H1 (cell line): ENCODE measurements around the gene ENDOV. TPM values are rescaled to one million over a fixed set of nuclear protein-coding genes. Genes with fewer than 3 reads are reported as not detected.

ENCODE experiments used
- ASH2L ChIP-seq: fragments of 200-600, 300-600 bp; sonication (generic); IDR thresholded peaks from one replicate; pipeline ENCODE4 v1.7.1; 2017; ENCODE audit warnings: low read length
- CREB1 ChIP-seq: IDR thresholded peaks from 2 replicates; pipeline ENCODE4 v1.6.1; 2012; ENCODE audit warnings: inconsistent platforms
- GABPA ChIP-seq: IDR thresholded peaks from 2 replicates; pipeline ENCODE4 v1.6.1; 2011; ENCODE audit warnings: mild to moderate bottlenecking, low read length, moderate library complexity, borderline replicate concordance; ENCODE audit not compliant: insufficient read depth
- HDAC2 ChIP-seq, 2 experiments: fragments of 300-600 bp in 1 of 2; sonication (generic) in 1 of 2; IDR thresholded peaks; 2 replicates each; pipeline ENCODE4 v1.6.1; 2011 to 2012; ENCODE audit warnings: low read depth in 2 of 2, low read length in 2 of 2, mild to moderate bottlenecking in 2 of 2, moderate library complexity in 2 of 2, borderline replicate concordance in 1 of 2, inconsistent platforms in 1 of 2
- KDM4A ChIP-seq: IDR thresholded peaks from one replicate; pipeline ENCODE4 v1.7.1; 2012; ENCODE audit warnings: low read depth, mild to moderate bottlenecking, moderate library complexity, low read length, inconsistent platforms; ENCODE audit not compliant: severe bottlenecking
- KDM5A ChIP-seq: fragments of 200-600 bp; IDR thresholded peaks from 2 replicates; pipeline ENCODE4 v1.7.1; 2012; ENCODE audit warnings: mild to moderate bottlenecking, low read length, inconsistent platforms, mixed read lengths
- POLR2A ChIP-seq, 2 experiments: IDR thresholded peaks; 1 replicate in 1 of 2; 2 replicates in 1 of 2; pipeline ENCODE4 v1.6.1; 2011; ENCODE audit warnings: low read depth in 2 of 2, low read length in 2 of 2, mild to moderate bottlenecking in 2 of 2; ENCODE audit errors: control extremely low read depth in 1 of 2
- RBBP5 ChIP-seq: IDR thresholded peaks from 2 replicates; pipeline ENCODE4 v1.7.1; 2012; ENCODE audit warnings: low read depth, mild to moderate bottlenecking, inconsistent platforms, low read length, moderate library complexity, borderline replicate concordance
- RXRA ChIP-seq: IDR thresholded peaks from 2 replicates; pipeline ENCODE4 v1.6.1; 2011; ENCODE audit warnings: low read depth, mild to moderate bottlenecking, low read length, moderate library complexity; ENCODE audit not compliant: insufficient read depth
- SIN3A ChIP-seq, 2 experiments: IDR thresholded peaks in 1 of 2; conservative IDR thresholded peaks in 1 of 2; 2 replicates each; pipeline ENCODE4 v1.6.1; 2011 to 2012; ENCODE audit warnings: low read length in 2 of 2, improper control_type of control experiment in 1 of 2, low read depth in 1 of 2, mild to moderate bottlenecking in 1 of 2
- SP2 ChIP-seq: IDR thresholded peaks from 2 replicates; pipeline ENCODE4 v1.6.1; 2012; ENCODE audit warnings: mild to moderate bottlenecking, low read length, inconsistent platforms
- TAF1 ChIP-seq: IDR thresholded peaks from 2 replicates; pipeline ENCODE4 v1.6.1; 2011; ENCODE audit warnings: mild to moderate bottlenecking, low read depth, low read length
- polyA plus RNA-seq, 7 experiments: library from polyadenylated mRNA; depleted of rRNA in 3 of 7; stranded (reverse) in 5 of 7; unstranded in 2 of 7; fragments of >200 nt in 5 of 7; fragments of 200-250 nt in 2 of 7; gene quantifications; 1 replicate in 5 of 7; 2 replicates in 1 of 7; 4 replicates in 1 of 7; pipeline versions ENCODE4 v1.2.1 to v1.2.3, GENCODE V29; 2011 to 2013; ENCODE audit warnings: missing spikeins in 2 of 7, mixed read lengths in 2 of 7
- total RNA-seq: library from RNA; stranded (reverse); fragmentation: NEBNext Ultra II Directional; extraction: Animal tissue kit (Norgen Biotek cat#: 25700); gene quantifications from 2 replicates; pipeline ENCODE4 v1.2.1, GENCODE V29; 2021

ENDOV gene
- total and polyA plus RNA-seq, 2 of the 8 experiments (the other 6 are each of a cell fraction or from before 2014, with no cell fraction given), result 10.6 to 13.3 TPM

DNA sequence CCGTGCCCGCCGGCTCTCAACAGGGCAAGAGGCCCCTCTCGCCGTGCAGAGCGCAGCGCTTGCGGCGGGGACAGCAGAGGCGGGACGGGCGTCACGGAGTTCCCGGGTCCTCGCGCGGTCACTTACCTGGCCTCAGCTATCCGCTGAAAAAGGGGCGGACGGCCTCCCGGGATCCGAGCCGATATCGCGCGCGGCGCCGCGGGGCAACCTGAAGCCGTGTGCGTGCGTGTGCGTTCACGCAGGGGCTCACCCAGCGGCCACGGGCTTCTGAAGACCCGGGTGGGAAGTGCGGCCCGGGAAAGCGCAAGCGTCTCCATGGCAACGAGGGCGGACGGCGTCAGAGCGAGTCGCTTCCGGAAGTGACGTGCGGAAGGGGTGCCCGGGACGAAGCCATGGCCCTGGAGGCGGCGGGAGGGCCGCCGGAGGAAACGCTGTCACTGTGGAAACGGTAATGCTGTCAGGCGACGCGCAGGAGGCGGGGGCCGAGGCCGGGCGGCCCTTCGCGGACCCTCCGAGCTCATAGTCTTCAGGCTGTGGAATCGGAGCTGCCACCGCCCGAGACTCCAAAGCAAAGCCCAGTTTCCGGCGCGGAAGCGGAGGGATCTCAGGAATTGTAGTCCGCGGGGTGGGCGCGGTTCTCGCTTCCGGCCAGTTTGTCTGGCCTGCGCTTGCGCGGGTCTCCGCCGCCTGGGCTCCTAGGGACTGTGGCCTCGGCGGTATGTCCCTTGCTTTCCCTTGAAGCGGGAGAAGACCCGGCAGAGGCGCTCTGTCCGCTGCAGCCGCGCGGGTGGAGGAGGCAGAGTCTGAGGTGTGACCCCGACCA lies at the start of gene ENDOV (continued):
- no peak for TF ChIP-seq HDAC2 (IDR thresholded peaks at IDR 0.05; ENCODE audit: borderline replicate concordance in 1 of 2, low read depth in 2 of 2, low read length in 2 of 2)
- no peak for TF ChIP-seq RXRA
- peak in 1 of 2 experiments; percentile 55; a peak in 1 of 3 replicates for TF ChIP-seq POLR2A (IDR thresholded peaks at IDR 0.05; ENCODE audit: control extremely low read depth in 1 of 2, low read depth in 2 of 2, low read length in 2 of 2)
- peak; percentile 89 for TF ChIP-seq GABPA
- peak; percentile 95 for TF ChIP-seq KDM4A
- TF ChIP-seq CREB1, result peak; percentile 96
- TF ChIP-seq ASH2L, result peak; percentile 88
- peak; percentile 93 to 95; a peak in 3 of 4 replicates for TF ChIP-seq SIN3A (conservative IDR thresholded peaks at IDR 0.05 in 1 of 2, IDR thresholded peaks at IDR 0.05 in 1 of 2; ENCODE audit: low read depth in 1 of 2, low read length in 2 of 2)
- peak; percentile 68 for TF ChIP-seq KDM5A
- no peak for TF ChIP-seq SP2
- TF ChIP-seq RBBP5, result peak; percentile 83
- TF ChIP-seq TAF1, result peak; percentile 54; the same call in 1 of the 2 replicates
